ENCODE results near the gene ABCB11. TPM values are rescaled to one million over a fixed set of nuclear protein-coding genes. Genes with fewer than 3 reads are reported as not detected.

ABCB11 gene
- total and polyA plus RNA-seq, 3 experiments from 2014 or later, result not detected

GRCh38 chr2:168954256-168954655 lies 76.9 kb downstream of the ABCB11 start:
- Mint-ChIP-seq H3K27ac (no peak overlapping the region), H3K36me3 (peaks cover 0 to 27% (median 0%) of the 10 kb centered on the region in 3 donors), H3K4me3 (no peak overlapping the region), H3K27me3 (peaks cover 3 to 25% of the 10 kb centered on the region in 2 donors), H3K9me3 (peaks cover 10 to 15% (median 15%) of the 10 kb centered on the region in 5 donors), H3K4me1 (no peaks in the 10 kb centered on the region)
- Histone ChIP-seq H3K27ac (ENCODE audit: low read depth, low read length) (no peak overlapping the region), H3K4me1 (ENCODE audit: insufficient read depth, low read length) (no peaks in the 10 kb centered on the region), H3K9me3 (ENCODE audit: low read length) (no peaks in the 10 kb centered on the region), H3K4me3 (ENCODE audit: low read length) (no peak overlapping the region), H3K27me3 (ENCODE audit: insufficient read depth, low read length, poor library complexity, severe bottlenecking) (no peaks in the 10 kb centered on the region), H3K36me3 (ENCODE audit: insufficient read depth, low read length) (no peaks in the 10 kb centered on the region)
- CTCF ChIA-PET, result no interaction called here
- no peak for DNase-seq
- POLR2A ChIA-PET, result no interaction called here

GRCh38 chr2:168952424-168952823 lies 78.7 kb downstream of the ABCB11 start:
- ChIA-PET POLR2A (no interaction called here), CTCF (no interaction called here)
- H3K9me3 Mint-ChIP-seq, result peaks cover 10 to 15% (median 15%) of the 10 kb centered on the region in 5 donors
- H3K4me3 ChIP-seq (ENCODE audit: low read length), result no peak overlapping the region
- no peaks in the 10 kb centered on the region for H3K36me3 ChIP-seq (ENCODE audit: insufficient read depth, low read length)
- H3K9me3 ChIP-seq (ENCODE audit: low read length), result no peaks in the 10 kb centered on the region
- no peaks in the 10 kb centered on the region for H3K4me1 Mint-ChIP-seq
- no peak for DNase-seq
- peaks cover 0 to 27% (median 0%) of the 10 kb centered on the region in 3 donors for H3K36me3 Mint-ChIP-seq
- no peaks in the 10 kb centered on the region for H3K27me3 ChIP-seq (ENCODE audit: insufficient read depth, low read length, poor library complexity, severe bottlenecking)
- no peak overlapping the region for H3K27ac ChIP-seq (ENCODE audit: low read depth, low read length)
- H3K27ac Mint-ChIP-seq, result no peak overlapping the region
- peaks cover 3 to 21% of the 10 kb centered on the region in 2 donors for H3K27me3 Mint-ChIP-seq
- H3K4me3 Mint-ChIP-seq, result no peak overlapping the region
- no peaks in the 10 kb centered on the region for H3K4me1 ChIP-seq (ENCODE audit: insufficient read depth, low read length)

GRCh38 chr2:168951871-168952270 lies 79.3 kb downstream of the ABCB11 start:
- peaks cover 0 to 27% (median 0%) of the 10 kb centered on the region in 3 donors for H3K36me3 Mint-ChIP-seq
- Histone ChIP-seq H3K9me3 (ENCODE audit: low read length) (no peaks in the 10 kb centered on the region), H3K4me3 (ENCODE audit: low read length) (no peak overlapping the region), H3K27me3 (ENCODE audit: insufficient read depth, low read length, poor library complexity, severe bottlenecking) (no peaks in the 10 kb centered on the region), H3K4me1 (ENCODE audit: insufficient read depth, low read length) (no peaks in the 10 kb centered on the region), H3K27ac (ENCODE audit: low read depth, low read length) (no peak overlapping the region), H3K36me3 (ENCODE audit: insufficient read depth, low read length) (no peaks in the 10 kb centered on the region)
- H3K4me1 Mint-ChIP-seq, result no peaks in the 10 kb centered on the region
- H3K27me3 Mint-ChIP-seq, result peaks cover 3 to 16% of the 10 kb centered on the region in 2 donors
- POLR2A ChIA-PET, result no interaction called here
- no peak for DNase-seq
- CTCF ChIA-PET, result no interaction called here
- peaks cover 10 to 15% (median 15%) of the 10 kb centered on the region in 5 donors for H3K9me3 Mint-ChIP-seq
- no peak overlapping the region for H3K27ac Mint-ChIP-seq
- H3K4me3 Mint-ChIP-seq, result no peak overlapping the region

GRCh38 chr2:168949324-168949723 lies 81.8 kb downstream of the ABCB11 start:
- Histone ChIP-seq H3K36me3 (ENCODE audit: insufficient read depth, low read length) (no peaks in the 10 kb centered on the region), H3K4me1 (ENCODE audit: insufficient read depth, low read length) (no peaks in the 10 kb centered on the region), H3K27me3 (ENCODE audit: insufficient read depth, low read length, poor library complexity, severe bottlenecking) (no peaks in the 10 kb centered on the region), H3K9me3 (ENCODE audit: low read length) (no peaks in the 10 kb centered on the region), H3K4me3 (ENCODE audit: low read length) (no peak overlapping the region), H3K27ac (ENCODE audit: low read depth, low read length) (no peak overlapping the region)
- DNase-seq, result no peak
- no peak overlapping the region for H3K4me3 Mint-ChIP-seq
- no peaks in the 10 kb centered on the region for H3K4me1 Mint-ChIP-seq
- peaks cover 10 to 15% (median 15%) of the 10 kb centered on the region in 5 donors for H3K9me3 Mint-ChIP-seq
- peaks cover 0 to 22% (median 0%) of the 10 kb centered on the region in 3 donors for H3K36me3 Mint-ChIP-seq
- H3K27me3 Mint-ChIP-seq, result peaks cover 0 to 1% of the 10 kb centered on the region in 2 donors
- no peak overlapping the region for H3K27ac Mint-ChIP-seq
- ChIA-PET POLR2A (no interaction called here), CTCF (interaction anchor here (0.7 to 1.6 kb wide), 4 partner anchors 12 to 183 kb away, joined by 3 to 5 read pairs (median 3); no protein-coding TSS in a partner anchor)

DNA sequence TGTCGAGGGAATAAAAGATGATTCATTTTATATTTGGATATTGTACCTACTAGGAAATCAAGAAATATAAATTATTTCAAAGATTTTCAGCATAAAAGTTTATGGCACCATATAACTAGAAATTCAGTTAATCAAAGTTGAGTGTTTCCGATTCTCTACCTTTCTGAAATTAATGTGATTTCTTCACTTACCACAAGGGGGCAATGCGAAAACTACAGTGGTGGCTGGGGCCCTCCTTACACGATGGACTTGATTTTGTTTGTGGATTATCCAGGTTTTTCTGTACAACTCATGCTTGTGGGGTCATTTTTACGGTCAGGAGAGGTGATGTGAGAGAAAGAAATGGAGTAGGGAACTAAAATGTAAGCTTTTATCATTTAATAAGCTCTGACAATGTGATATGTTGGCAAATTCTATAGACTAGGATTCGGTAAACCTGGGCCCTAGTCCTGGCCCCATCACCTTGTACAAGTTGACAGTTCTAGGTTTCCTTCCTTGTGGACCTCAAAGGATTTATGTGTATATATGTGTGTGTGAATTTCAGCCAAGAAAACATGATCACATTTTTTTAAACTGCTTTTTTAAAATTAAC lies 82.4 kb downstream of the ABCB11 start:
- no peak overlapping the region for H3K27ac ChIP-seq (ENCODE audit: low read depth, low read length)
- no peaks in the 10 kb centered on the region for H3K27me3 ChIP-seq (ENCODE audit: insufficient read depth, low read length, poor library complexity, severe bottlenecking)
- H3K4me1 ChIP-seq (ENCODE audit: insufficient read depth, low read length), result no peaks in the 10 kb centered on the region
- Mint-ChIP-seq H3K27me3 (peaks cover 0 to 1% of the 10 kb centered on the region in 2 donors), H3K36me3 (peaks cover 0 to 19% (median 0%) of the 10 kb centered on the region in 3 donors), H3K27ac (peak overlapping the region in 1 of 8 donors; percentile 22), H3K4me3 (no peak overlapping the region), H3K9me3 (peaks cover 6 to 15% (median 15%) of the 10 kb centered on the region in 5 donors), H3K4me1 (no peaks in the 10 kb centered on the region)
- no peaks in the 10 kb centered on the region for H3K9me3 ChIP-seq (ENCODE audit: low read length)
- POLR2A ChIA-PET, result no interaction called here
- no peaks in the 10 kb centered on the region for H3K36me3 ChIP-seq (ENCODE audit: insufficient read depth, low read length)
- peak in 1 of 5 donors; percentile 4 for DNase-seq
- CTCF ChIA-PET, result interaction anchor here (0.7 to 1.6 kb wide), 4 partner anchors 11 to 183 kb away, joined by 3 to 5 read pairs (median 3); no protein-coding TSS in a partner anchor
- no peak overlapping the region for H3K4me3 ChIP-seq (ENCODE audit: low read length)

- CTCF ChIA-PET, result no interaction called here
- Mint-ChIP-seq H3K27me3 (no peaks in the 10 kb centered on the region), H3K4me3 (no peak overlapping the region), H3K36me3 (no peaks in the 10 kb centered on the region), H3K9me3 (no peaks in the 10 kb centered on the region), H3K4me1 (no peaks in the 10 kb centered on the region), H3K27ac (no peak overlapping the region)
- Histone ChIP-seq H3K27me3 (ENCODE audit: insufficient read depth, low read length, poor library complexity, severe bottlenecking) (no peaks in the 10 kb centered on the region), H3K4me3 (ENCODE audit: low read length) (no peak overlapping the region), H3K9me3 (ENCODE audit: low read length) (no peaks in the 10 kb centered on the region), H3K36me3 (ENCODE audit: insufficient read depth, low read length) (no peaks in the 10 kb centered on the region), H3K4me1 (ENCODE audit: insufficient read depth, low read length) (no peaks in the 10 kb centered on the region), H3K27ac (ENCODE audit: low read depth, low read length) (no peak overlapping the region)
- DNase-seq, result no peak
- POLR2A ChIA-PET, result no interaction called here
Measured at GRCh38 chr2:168945508-168945907, 85.6 kb downstream of the ABCB11 start.

DNA sequence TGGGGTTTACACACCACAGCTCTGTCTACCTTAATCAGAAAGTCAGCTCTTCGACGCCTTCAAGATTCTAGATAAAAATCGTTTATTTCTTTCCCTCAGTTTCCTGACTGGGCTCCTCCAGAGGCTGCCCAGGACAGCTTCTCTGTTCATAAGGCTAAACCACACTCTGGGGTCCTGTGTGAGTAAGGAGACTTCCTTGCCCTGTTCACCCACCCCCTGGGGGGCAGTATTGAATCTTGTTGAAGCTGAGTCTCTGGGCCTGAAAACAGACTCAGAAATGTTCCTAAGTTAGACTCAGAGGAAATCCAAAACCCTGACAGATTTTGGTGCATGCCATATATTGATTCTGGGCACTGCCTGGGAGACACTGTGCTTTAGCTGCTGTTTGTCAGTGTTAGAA lies 87.1 kb downstream of the ABCB11 start:
- Mint-ChIP-seq H3K4me3 (no peak overlapping the region), H3K4me1 (no peaks in the 10 kb centered on the region), H3K27ac (no peak overlapping the region), H3K36me3 (no peaks in the 10 kb centered on the region), H3K27me3 (no peaks in the 10 kb centered on the region), H3K9me3 (no peaks in the 10 kb centered on the region)
- ChIA-PET POLR2A (no interaction called here), CTCF (no interaction called here)
- no peaks in the 10 kb centered on the region for H3K9me3 ChIP-seq (ENCODE audit: low read length)
- H3K27ac ChIP-seq (ENCODE audit: low read depth, low read length), result no peak overlapping the region
- no peaks in the 10 kb centered on the region for H3K27me3 ChIP-seq (ENCODE audit: insufficient read depth, low read length, poor library complexity, severe bottlenecking)
- no peak for DNase-seq
- H3K36me3 ChIP-seq (ENCODE audit: insufficient read depth, low read length), result no peaks in the 10 kb centered on the region
- H3K4me1 ChIP-seq (ENCODE audit: insufficient read depth, low read length), result no peaks in the 10 kb centered on the region
- H3K4me3 ChIP-seq (ENCODE audit: low read length), result no peak overlapping the region

- Histone ChIP-seq H3K36me3 (ENCODE audit: insufficient read depth, low read length) (no peaks in the 10 kb centered on the region), H3K27me3 (ENCODE audit: insufficient read depth, low read length, poor library complexity, severe bottlenecking) (no peaks in the 10 kb centered on the region), H3K4me1 (ENCODE audit: insufficient read depth, low read length) (no peaks in the 10 kb centered on the region), H3K9me3 (ENCODE audit: low read length) (no peaks in the 10 kb centered on the region), H3K4me3 (ENCODE audit: low read length) (no peak overlapping the region), H3K27ac (ENCODE audit: low read depth, low read length) (no peak overlapping the region)
- no peak for DNase-seq
- Mint-ChIP-seq H3K27me3 (no peaks in the 10 kb centered on the region), H3K27ac (no peak overlapping the region), H3K9me3 (no peaks in the 10 kb centered on the region), H3K4me1 (no peaks in the 10 kb centered on the region), H3K4me3 (no peak overlapping the region), H3K36me3 (no peaks in the 10 kb centered on the region)
- CTCF ChIA-PET, result interaction anchor here (1.5 kb wide), 1 partner anchor 10 kb away, joined by 3 read pairs; no protein-coding TSS in a partner anchor
- POLR2A ChIA-PET, result no interaction called here
Measured at GRCh38 chr2:168941297-168941696, 89.8 kb downstream of the ABCB11 start.

Data from CD8-positive, alpha-beta memory T cell (primary cell).